ENCODE data around the gene INPP5D.
"Not testable (repeated sequence)": the region's sequence is repeated elsewhere in the genome, so short reads cannot be mapped to it uniquely, and the experiment has no call there.

INPP5D gene

DNA sequence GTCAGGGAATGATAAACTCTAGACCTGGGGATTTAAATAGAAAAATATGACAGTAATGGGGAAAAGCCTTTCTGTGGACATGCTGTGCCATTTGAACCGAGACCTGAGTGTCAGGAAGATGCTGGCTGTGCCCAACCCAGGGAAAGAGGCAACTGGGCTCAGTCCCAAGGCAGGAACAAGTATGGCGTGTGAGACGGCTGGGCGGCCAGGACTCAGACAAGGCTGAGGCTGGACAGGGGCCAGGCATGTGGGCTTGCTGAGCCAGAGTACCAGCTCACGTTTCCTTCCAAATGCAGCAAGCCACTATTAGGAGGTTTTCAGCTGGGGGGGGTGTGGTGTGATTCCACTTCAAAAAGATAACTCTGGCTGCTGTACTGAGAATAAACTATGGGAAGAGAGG lies 92.4 kb downstream of the INPP5D start:
- DNase-seq = no peak

DNA sequence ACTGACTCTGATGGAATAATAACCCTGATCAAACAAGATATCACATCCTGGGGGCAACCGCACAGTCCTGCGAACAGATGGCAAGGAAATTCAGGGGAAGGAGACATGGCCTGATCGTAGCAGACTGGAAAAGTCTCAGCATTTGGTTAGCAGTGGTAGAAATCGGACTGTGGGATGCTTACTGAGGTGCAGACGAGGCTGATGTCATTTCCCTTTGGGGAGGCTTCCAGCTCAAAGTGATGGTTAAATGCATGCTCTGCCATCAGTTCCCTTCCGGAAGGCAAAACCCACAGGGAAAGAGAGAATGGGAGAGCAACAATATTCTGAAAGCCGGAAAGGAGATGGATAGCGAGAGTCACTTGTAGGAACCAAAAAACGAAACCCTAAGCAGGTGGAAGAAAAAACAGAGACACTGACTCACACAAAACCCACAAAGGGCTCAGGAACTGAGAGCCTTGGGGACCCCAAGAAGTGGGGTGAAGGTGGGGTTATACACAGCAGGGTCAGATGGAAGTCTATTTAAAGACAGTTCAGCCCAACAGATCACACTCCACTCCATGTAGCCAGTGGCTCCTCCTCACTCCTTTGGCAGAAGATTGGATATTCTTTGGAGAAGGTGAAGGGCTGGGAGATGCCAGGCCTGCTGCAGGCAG lies 93.1 kb downstream of the INPP5D start:
- DNase-seq = no peak

DNA sequence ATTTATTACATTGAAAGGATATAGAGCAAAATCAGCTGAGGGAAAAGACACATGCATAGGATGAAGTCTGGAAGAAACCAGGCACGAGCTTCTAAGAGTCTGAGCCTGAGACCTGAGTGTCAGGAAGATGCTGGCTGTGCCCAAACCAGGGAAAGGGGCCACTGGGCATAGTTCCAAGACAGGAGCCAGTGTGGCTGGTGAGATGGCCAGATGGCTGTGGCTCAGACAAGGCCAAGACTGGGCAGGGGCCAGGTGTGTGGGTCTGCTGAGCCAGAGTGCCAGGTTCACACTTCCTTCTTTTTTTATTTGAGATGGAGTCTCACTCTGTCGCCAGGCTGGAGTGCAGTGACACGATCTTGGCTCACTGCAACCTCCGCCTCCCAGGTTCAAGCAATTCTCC lies 95.9 kb downstream of the INPP5D start:
- no peak for DNase-seq

DNA sequence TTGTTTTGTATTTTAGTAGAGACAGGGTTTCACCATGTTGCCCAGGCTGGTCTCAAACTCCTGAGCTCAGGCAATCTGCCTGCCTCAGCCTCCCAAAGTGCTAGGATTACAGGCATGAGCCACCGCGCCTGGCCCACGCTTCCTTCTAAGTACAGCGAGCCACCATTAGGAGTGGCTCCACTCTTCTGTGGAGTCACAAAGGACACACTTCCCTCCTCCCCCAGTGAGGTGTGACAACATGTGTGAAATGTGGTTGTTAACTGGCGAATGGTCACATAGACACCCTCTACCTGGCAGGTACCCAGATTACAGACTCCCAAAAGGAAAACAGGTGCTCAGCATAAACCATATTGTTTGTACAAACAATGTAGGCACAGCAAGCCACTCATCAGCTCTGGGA lies 96.3 kb downstream of the INPP5D start:
- DNase-seq = not testable (repeated sequence)

DNA sequence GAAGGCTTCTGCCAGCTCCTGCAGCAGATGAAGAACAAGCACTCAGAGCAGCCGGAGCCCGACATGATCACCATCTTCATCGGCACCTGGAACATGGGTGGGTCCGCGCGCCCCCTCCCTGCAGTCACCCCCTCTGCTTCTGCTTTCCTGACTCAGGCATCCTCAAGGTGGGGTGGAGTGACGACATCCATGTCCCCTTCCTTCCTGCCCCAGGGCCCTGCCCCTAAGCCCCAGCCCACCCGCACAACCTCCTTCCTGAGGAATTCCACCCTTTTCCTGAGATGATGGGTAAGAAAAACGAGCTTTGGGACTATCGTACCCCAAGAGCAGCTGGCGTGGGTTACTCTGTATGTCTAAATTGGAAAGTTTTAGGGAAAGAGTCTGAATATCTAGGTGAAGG lies 101.6 kb downstream of the INPP5D start:
- no peak for DNase-seq

DNA sequence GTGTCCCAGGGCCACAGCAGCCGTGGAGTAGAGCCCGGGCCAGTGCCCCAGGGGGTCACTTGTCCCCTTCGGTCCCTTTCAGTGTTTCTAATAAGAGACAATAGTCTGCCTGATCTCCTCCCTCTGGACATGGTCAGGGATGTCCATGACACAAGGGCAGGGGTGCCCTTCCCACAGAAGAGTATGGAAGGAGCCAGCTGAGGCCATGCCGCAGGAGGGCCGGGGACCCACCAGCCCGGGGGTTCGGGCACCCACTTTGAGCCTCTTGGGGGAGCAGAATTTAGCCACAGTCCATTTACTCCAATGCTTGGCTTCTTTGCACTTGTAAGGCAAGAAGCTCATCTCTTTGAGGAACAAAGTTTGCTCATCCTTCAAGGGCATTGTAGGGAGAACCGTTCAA lies 102.6 kb downstream of the INPP5D start:
- no peak for DNase-seq

DNA sequence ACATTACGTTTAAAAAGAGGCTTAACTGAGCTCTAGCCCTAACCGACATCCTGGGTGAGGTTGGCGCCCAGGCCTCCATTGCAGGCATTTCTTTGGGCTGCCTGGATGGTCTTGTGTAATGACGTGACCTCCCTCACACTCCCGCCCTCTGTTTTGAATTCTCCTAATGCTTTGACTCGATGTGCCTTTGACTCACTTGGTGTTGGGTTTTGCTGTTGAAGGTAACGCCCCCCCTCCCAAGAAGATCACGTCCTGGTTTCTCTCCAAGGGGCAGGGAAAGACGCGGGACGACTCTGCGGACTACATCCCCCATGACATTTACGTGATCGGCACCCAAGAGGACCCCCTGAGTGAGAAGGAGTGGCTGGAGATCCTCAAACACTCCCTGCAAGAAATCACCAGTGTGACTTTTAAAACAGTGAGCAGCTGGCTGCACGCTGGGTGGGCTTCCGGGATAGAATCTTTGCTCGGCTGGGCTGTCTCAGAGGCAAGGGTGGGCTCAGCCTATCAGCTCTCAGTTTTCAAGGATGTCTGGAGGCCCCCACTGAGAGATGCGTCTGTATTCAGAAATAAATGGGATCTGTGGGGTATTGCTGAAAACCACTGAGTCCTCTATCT lies 103.5 kb downstream of the INPP5D start:
- no peak for DNase-seq

DNA sequence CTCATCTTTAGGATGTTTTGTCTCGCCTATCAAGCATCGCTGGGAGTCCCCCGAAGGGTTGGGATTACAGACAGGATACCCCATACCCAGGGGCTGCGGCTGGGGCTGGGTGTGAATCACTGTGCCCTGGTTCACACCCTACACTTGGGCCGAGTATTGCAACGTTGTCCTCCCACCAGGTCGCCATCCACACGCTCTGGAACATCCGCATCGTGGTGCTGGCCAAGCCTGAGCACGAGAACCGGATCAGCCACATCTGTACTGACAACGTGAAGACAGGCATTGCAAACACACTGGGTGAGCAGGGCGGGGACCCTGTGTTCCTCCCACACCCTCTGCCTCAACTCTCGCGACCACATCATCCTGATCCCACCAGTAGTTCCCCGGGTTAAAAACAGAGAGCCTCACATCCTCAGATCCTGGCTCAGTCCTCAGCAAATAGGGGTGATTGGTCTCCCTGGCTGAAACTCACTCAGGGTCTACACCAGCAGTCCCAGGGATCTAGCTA lies 104.0 kb downstream of the INPP5D start:
- DNase-seq = no peak

DNA sequence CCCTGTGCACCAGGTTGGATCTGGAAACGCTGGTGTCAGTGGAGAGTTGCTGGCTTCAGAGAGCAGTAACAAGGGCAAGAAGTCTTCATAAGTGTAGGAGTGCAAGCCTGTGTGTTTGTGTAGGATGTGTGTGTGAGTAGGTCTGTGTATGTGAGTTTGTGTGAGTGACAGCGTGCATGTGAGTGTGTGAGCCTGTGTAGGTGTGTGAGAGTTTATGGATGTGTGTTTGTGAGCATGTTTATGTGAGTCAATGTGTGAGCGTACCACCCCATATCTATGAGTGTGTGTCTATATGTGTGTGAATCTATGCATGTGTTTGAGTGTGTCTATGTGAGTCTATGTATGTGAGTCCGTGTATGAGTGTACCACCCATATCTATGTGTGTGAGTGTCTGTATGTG lies 104.8 kb downstream of the INPP5D start:
- DNase-seq = no peak

DNA sequence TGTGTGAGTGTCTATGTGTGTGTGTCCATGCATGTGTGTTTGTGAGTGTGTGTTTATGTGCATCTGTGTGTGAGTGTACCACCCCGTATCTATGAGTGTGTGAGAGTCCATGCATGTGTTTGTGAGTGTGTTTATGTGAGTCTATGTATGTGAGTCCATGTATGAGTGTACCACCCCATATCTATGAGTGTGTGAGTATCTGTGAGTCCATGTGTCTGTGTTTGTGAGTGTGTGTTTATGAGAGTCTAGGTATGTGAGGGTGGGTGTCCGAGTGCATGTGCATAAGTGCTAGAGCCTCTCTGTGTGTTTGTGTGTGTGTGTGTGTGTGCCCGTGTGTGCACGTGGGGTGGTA lies 105.4 kb downstream of the INPP5D start:
- no peak for DNase-seq

DNA sequence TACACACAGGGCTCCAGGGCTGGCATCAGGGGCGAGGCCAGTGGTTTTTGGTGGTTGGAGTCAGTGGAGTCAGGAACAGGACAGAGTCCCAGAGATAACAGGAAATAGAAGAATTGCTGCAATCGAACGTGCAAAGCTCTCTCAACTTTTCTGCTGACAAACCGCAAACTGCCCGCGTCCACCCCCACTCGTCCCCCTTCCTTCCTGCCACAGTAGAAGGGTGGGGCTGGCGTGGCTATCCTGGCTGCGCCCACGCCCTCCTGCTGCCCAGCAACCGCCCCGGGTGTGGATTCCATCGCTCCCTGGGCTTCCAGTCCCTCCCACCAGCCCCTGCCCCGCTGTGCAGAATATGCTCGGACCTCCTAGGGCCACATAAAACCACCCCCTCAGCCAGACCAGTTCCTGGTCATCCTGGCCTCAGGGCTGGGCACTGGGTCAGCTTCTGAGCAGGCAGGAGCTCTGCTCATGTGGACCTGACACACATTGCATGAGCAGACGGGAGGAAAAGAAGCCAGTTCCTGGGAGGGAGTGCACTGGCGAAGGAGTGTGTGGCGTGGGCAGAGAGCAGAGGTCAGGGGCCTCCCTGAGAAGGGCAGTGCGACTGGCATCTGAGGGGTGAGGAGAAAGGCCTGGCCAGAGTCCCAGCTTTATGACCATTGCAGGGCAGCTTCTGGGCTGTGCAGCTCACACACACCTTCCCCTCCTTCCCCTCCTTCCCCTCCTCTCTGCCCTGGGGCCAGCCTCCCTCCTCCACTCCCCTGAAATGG lies 105.9 kb downstream of the INPP5D start:
- peak; percentile 43 to 53 for DNase-seq

DNA sequence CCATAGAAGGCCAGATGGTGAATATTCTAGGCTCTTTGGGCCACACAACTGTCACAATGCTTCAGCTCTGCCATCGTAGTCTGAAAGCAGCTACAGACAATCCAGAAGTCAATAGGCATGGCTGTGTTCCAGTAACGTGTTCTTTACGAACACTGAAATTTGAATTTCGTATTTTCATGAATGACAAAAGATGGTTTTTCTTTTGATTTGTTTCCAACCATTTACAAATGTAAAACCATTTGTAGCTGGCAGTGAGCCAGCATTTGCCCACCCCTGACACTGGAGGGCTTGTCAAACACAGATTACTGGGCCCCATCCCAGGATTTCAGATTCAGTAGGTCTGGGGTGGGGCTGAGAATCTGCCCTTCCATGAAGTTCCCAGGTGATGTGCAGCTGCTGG lies 108.3 kb downstream of the INPP5D start:
- DNase-seq = no peak

DNA sequence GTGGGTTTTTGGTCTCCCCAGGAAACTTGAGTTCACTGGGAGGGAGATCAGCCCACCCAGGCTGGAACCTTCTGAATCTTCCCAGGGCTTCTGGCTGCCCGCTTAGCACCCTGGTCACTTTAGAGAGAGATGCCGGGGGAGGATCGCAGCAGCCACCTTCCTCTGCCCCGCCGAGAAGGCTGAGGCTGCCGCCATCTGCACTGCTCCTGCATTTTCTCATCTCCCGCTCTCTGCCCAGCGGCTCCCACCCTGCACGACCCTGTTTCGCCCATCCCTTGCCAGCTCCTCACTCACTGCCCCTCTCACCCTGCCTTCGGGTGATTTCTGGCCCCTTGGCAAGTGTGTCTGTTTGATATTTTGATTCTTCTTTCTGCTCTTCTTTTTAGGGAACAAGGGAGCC lies 108.8 kb downstream of the INPP5D start:
- DNase-seq = no peak

DNA sequence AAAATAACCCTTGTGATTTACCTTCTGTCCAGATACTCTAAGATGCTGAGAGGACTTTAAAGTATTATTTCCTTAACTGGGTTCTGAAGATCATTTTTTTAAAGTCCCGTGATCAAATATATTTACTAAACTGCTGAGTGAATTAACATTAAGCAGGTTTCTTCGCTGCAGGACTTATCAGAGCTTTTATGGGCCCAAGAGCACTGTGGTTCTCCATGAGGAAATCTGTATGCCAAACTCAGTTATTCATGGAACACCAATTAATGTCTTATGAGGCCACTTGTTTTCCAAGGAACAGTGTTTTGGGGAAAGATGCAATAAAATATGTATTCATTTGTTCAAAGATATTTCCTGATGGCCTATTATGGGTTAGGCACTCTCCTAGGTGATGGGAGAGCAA lies 111.2 kb downstream of the INPP5D start:
- DNase-seq = no peak

DNA sequence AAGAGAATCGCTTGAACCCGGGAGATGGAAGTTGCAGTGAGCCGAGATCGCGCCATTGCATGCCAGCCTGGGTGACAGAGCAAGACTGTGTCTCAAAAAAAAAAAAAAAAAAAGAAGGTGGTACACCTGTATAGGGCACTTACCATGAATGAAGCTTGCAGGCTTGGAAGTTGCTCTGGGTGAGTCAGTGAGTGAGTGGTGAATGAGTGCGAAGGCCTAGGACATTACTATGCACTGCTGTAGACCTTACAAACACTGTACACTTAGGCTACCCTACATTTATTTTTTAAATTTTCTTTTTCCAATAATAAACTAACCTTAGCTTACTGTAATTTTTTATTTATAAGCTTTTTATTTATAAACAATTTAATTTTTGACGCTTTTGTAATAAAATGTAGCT lies 113.0 kb downstream of the INPP5D start:
- DNase-seq = no peak

DNA sequence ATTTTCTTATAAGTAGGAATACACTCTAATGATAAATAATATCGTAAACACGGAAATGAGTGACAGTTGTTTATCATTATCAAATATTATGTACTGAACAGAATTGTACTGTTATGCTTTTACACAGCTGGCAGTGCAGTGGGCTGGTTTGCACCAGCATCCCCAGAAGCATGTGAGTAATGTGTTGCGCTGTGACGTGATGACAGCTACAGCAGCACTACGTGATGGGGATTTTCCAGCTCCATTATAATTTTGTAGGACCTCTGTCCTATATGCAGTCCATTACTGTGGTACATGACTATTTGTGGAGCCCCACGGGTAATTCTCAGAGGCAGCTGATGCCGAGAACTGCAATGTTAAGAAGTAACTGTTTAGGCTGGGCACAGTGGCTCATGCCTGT lies 114.0 kb downstream of the INPP5D start:
- no peak for DNase-seq

DNA sequence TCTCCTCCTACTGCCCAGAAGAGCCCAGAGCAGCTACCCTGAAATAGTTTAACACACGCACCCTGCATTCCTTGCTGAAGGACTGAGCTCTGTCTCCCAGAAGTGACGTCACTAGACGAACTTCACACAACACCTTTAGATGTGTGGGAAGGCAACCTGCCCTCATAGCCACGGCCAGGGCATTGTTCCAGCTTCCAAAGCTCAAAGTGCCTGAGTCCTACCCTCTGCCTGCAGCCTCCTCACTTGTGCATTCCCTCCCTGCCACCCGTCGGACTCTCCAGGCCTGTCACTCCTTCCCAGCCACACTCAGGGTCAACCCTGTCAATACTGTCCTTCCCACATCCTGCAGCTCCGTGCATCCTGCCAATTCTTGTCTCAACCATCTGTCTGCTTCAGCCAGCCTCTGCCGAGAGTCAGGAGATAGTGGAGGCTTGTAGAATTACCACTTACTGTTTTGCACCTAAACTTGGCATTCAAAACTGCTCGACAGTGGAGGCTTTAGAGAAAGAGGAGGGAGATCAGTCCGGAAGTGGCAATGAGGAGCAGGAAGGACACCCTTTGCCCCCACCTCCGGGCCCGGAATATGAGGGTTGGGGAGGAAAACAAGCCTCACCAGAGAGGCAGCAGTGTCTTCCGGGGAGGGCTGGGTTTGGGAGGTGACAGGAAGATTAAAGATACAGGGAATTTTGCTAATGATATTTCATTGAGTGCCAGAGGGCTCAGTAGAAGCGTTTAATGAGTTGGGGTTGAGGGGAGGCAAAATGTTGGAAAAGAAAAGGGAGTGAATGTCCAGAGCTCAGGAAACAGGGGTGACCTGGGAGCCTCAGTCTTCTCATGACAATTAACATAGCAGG lies 119.1 kb downstream of the INPP5D start:
- DNase-seq = no peak

DNA sequence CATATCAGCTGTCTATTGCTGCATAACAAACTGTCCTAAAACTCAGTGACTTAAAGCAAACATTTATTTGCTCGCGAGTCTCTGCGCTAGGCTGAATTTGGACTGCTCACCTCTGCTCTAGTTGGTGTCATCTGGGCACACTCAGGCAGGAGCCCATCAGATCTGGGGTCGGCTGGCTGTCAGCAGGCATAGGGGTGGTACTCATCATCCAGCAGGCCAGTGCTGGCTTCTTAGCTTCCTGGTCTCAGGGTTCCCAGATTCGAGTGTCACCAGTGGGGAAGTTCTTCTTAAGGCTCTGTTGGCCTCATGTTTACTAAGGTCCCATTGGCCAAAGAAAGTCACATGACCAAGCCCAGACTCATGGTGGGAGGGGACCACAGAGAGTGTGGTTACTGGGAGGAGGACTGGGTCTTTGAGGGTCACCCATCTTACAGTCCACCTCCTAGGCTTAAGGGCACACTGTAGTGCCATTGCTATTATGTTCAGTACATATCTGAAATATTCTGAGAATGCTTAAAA lies 119.8 kb downstream of the INPP5D start:
- peak in 1 of 2 donors; percentile 17 for DNase-seq

DNA sequence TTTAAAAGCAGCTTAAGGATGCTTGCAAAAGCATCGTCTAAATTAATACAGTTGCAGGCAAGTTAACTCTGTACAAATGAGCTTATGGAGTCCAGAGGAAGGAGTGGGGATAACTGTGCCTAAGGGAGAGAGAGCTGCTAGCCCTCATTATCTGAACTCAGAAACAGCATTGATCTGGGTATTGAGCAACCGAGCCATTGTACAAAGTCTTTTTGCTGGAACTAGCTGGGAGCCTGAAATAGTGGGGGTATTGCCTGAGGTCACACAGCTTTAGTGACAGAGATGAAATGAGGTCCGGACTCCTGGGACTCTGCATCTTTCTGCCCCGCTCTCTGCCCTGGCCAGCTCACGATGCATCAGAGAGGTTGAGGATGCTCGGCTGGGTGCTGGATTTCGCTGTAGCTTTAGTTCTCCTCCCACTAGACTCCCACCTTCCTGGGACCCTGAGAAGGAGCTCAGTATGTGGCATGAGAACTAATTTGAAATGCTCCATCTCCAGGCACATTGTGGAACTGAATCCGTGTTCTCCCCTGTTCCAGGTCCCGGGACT lies 123.8 kb downstream of the INPP5D start:
- no peak for DNase-seq

DNA sequence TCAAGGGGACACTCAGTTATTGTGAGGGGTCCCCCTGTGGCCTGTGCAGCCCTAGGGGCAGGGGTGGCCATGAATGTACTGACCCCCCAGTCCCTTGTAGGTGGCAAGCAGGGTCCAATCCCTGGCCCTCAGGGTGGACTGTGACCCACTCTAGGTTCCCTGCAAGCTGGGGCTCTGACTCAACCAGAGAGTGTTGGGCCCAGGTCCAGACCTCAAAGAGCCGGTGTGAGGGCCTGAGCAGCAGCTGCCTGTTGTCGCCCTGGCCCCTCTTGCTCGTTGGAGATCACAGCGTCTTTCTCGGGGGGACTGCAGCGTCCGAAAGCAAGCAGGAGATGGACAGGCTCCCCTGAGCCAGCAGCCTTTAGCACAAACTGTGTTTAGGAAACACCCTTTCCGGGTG lies 124.5 kb downstream of the INPP5D start:
- no peak for DNase-seq

DNA sequence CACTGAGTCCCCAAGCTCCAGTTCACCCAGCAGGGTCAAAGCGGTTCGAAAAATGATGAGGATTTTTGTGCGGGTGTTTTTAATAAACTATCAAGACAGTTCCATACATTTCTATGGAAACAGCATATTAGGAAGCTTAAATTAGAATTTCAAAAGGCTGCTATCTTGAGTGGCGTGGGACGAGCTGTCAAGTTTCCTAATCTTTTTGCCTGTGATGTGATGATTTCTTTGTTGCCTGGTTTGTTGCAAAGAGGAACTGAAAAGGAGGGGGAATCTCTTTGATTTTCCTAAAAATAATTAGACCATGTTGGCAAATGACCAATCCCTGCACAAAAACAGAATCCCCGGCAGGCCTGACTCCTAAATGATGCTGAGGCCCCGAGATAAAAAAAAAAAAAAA lies 125.2 kb downstream of the INPP5D start:
- no peak for DNase-seq

DNA sequence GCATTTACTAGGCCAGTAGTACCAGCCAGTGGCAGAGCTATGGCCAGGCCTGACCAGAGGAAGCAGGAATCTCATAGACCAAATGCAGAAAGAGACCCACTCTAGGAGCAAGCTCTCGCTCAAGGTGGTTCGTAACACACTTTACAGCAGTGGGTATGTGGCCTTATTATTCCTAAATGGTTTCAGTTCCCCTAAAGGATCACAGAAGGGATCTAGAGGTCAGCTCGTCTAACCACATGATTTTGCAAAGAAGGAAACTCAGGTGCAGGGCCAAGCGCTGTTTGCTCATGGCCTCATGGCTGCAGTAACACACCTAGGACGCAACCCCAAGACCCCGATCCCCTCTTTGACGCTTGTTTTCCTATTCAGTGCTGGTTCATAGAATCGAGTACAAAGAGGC lies 125.8 kb downstream of the INPP5D start:
- DNase-seq = no peak

DNA sequence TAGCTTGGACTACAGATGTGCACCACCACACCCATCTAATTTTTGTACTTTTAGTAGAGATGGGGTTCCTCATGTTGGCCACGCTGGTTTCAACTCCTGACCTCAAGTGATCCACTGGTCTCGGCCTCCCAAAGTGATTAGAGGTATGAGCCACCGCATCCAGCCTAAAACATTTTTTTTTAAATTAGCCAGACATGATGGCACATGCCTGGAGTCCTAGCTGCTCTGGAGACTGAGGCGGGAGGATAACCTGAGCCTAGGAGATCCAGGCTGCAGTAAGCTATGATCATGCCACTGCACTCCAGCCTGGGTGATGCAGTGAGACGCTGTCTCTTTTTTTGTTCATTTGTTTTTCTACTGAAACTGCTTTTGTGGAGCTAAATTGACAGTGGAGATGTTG lies 126.7 kb downstream of the INPP5D start:
- DNase-seq = no peak

Data from CD4-positive, alpha-beta T cell treated with Interleukin-1 beta for 1 hour (primary cell).